ENCODE measurements around the gene SMG6.

GRCh38 chr17:2054262-2054511 is 249.4 kb downstream of the SMG6 start:
- no peak for TF ChIP-seq CTCF (IDR thresholded peaks at IDR 0.05)
- no peak for TF ChIP-seq EZH2 (IDR thresholded peaks at IDR 0.05; ENCODE audit: borderline replicate concordance, insufficient read depth, low read depth, low read length, poor library complexity, severe bottlenecking)

Measured in B cell (primary cell).